Muscle layer of duodenum (tissue), 2 donors: ENCODE results near the gene PCDHGB6.
A peak's percentile ranks its signal among the peaks of the same experiment; 100 is the strongest.
"Not testable (repeated sequence)": the region's sequence is repeated elsewhere in the genome, so short reads cannot be mapped to it uniquely, and the experiment has no call there.

ENCODE experiments used
- H3K27ac ChIP-seq: one replicate; pipeline ENCODE4 v1.7.0; 2013; ENCODE audit warnings: mild to moderate bottlenecking, low read length
- H3K27me3 ChIP-seq: one replicate; pipeline ENCODE4 v1.7.0; 2013; ENCODE audit warnings: low read depth, mild to moderate bottlenecking, control low read depth, low read length
- H3K36me3 ChIP-seq, 2 donors: one replicate each; pipeline ENCODE4 v1.7.0; 2013; ENCODE audit warnings: low read length in 2 of 2, control low read depth in 1 of 2, mild to moderate bottlenecking in 1 of 2; ENCODE audit not compliant: insufficient read depth in 2 of 2, control insufficient read depth in 1 of 2
- H3K4me1 ChIP-seq, 2 donors: one replicate each; pipeline ENCODE4 v1.7.0; 2013; ENCODE audit warnings: low read length in 2 of 2, mild to moderate bottlenecking in 2 of 2, control low read depth in 1 of 2, moderate library complexity in 1 of 2; ENCODE audit not compliant: insufficient read depth in 2 of 2, control insufficient read depth in 1 of 2
- H3K4me3 ChIP-seq, 2 donors: one replicate each; pipeline ENCODE4 v1.7.0; 2013; ENCODE audit warnings: low read length in 2 of 2, low read depth in 1 of 2, mild to moderate bottlenecking in 1 of 2
- H3K9me3 ChIP-seq, 2 donors: one replicate each; pipeline ENCODE4 v1.7.0; 2013; ENCODE audit warnings: low read length in 2 of 2, control low read depth in 1 of 2, mild to moderate bottlenecking in 1 of 2; ENCODE audit not compliant: control insufficient read depth in 1 of 2
- donor health status: healthy.

Gene PCDHGB6

GRCh38 chr5:141407790-141408505 is at the start of gene PCDHGB6:
TSS of gene PCDHGB6 (plus strand) at chr5:141408021. CDS start at chr5:141408203, 182 bp downstream.
- H3K27me3 ChIP-seq, H3K4me1 ChIP-seq, H3K27ac ChIP-seq: not testable (repeated sequence)
- Histone ChIP-seq H3K9me3 (peaks cover 59 to 79% of the 10 kb centered on the region in 2 donors), H3K36me3 (peaks cover 0 to 13% of the 10 kb centered on the region in 2 donors), H3K4me3 (peak within 1 kb of the TSS; percentile 1 to 70)

DNA sequence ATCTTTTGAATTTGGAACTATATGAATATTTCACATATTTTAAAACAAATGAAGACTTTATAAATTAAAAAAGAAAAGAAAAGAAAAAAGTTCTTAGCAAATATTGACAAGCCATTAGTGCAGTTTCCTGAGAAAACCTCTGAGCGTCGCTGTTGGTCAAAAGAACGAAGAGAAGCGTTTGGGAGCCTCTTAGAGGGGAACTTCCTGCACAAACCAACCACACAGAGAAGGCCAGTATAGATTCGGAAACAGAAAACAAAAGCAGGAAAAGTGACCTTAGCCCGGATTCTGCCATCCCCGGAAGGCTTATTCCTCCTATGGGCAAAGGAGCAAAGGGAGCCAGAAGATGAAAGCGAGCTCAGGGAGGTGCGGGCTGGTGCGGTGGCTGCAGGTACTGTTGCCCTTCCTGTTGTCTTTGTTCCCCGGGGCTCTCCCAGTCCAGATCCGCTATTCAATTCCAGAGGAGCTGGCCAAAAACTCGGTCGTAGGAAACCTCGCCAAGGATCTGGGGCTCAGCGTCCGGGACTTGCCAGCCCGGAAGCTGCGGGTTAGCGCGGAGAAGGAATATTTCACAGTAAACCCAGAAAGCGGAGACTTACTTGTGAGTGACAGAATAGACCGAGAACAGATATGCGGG is 47.9 kb upstream of the PCDHGB6 start, which contains the start of gene PCDHGB2:
Gene PCDHGB2 (plus strand): TSS at position 205 of the 637 bp plus-strand sequence. CDS start 142 bp downstream, at position 347.
- no peaks in the 10 kb centered on the region for H3K27me3 ChIP-seq
- H3K27ac ChIP-seq: no peak within 1 kb of the TSS
- no peaks in the 10 kb centered on the region for H3K36me3 ChIP-seq
- peaks cover 71 to 80% of the 10 kb centered on the region in 2 donors for H3K9me3 ChIP-seq
- H3K4me1 ChIP-seq: no peaks in the 10 kb centered on the region
- H3K4me3 ChIP-seq: peak within 1 kb of the TSS; percentile 48 to 58

DNA sequence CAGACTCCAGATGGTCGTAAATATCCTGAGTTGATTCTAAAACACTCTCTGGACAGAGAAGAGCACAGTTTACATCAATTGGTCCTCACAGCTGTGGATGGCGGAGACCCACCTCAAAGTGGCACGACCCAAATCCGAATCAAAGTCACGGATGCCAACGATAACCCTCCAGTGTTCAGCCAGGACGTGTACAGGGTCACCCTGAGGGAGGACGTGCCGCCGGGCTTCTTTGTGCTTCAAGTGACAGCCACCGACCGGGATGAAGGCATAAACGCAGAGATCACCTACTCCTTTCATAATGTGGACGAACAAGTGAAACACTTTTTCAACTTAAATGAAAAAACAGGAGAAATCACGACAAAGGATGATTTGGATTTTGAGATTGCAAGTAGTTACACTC is 47.1 kb upstream of the PCDHGB6 start:
- peak overlapping the region; percentile 48 to 58 for H3K4me3 ChIP-seq
- no peaks in the 10 kb centered on the region for H3K27me3 ChIP-seq
- no peak overlapping the region for H3K27ac ChIP-seq
- H3K4me1 ChIP-seq: no peaks in the 10 kb centered on the region
- no peaks in the 10 kb centered on the region for H3K36me3 ChIP-seq
- peaks cover 71 to 80% of the 10 kb centered on the region in 2 donors for H3K9me3 ChIP-seq

GRCh38 chr5:141362719-141363118 is 45.1 kb upstream of the PCDHGB6 start:
- H3K27me3 ChIP-seq: no peaks in the 10 kb centered on the region
- H3K4me1 ChIP-seq: no peaks in the 10 kb centered on the region
- H3K36me3 ChIP-seq: no peaks in the 10 kb centered on the region
- H3K27ac ChIP-seq: no peak overlapping the region
- H3K4me3 ChIP-seq: peak overlapping the region; percentile 37 to 58
- H3K9me3 ChIP-seq: peaks cover 60 to 74% of the 10 kb centered on the region in 2 donors

- peaks cover 60 to 75% of the 10 kb centered on the region in 2 donors for H3K9me3 ChIP-seq
- H3K27me3 ChIP-seq: no peaks in the 10 kb centered on the region
- H3K36me3 ChIP-seq: no peaks in the 10 kb centered on the region
- no peaks in the 10 kb centered on the region for H3K4me1 ChIP-seq
- no peak within 1 kb of the TSS for H3K27ac ChIP-seq
- H3K4me3 ChIP-seq: peak within 1 kb of the TSS; percentile 37 to 66
Measured at GRCh38 chr5:141363952-141364660, 43.7 kb upstream of the PCDHGB6 start, which contains the start of gene PCDHGA5. TSS of gene PCDHGA5 (plus strand) at chr5:141364162. CDS start at chr5:141364331, 169 bp downstream.

GRCh38 chr5:141366016-141366896 is 41.6 kb upstream of the PCDHGB6 start:
- H3K4me1 ChIP-seq: no peaks in the 10 kb centered on the region
- H3K27me3 ChIP-seq: no peaks in the 10 kb centered on the region
- peaks cover 49 to 77% of the 10 kb centered on the region in 2 donors for H3K9me3 ChIP-seq
- H3K4me3 ChIP-seq: peak overlapping the region; percentile 34 to 66
- peaks cover 0 to 7% of the 10 kb centered on the region in 2 donors for H3K36me3 ChIP-seq
- H3K27ac ChIP-seq: no peak overlapping the region

DNA sequence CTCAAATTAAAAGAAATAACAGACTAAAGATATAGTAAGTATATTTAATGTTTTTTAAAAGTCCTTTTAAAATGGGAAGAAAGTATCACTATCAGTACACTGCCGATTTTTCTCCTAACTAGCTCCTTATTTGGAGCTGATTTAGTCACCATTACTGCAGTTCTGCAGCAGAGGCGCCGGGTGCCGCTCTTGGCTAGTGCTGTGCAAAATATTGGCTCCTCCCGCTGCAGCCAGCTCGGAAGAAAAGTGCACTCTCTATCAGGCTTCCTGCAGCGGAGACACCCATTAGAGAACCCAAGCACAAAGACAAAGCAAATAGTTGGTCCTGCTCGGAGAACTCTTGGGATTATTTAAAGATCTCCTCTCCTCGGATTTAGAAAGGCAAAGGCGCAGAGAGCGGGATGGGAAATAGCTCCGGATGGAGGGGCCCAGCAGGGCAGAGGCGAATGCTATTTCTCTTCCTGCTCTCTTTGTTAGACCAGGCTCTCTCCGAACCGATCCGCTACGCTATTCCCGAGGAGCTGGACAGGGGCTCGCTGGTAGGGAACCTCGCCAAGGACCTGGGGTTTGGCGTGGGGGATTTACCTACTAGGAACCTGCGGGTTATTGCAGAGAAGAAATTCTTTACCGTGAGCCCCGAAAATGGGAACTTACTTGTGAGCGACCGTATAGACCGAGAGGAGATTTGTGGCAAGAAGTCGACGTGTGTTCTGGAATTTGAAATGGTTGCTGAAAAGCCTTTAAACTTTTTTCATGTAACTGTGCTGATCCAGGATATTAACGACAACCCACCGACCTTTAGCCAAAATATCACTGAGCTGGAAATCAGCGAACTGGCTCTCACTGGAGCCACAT is 37.6 kb upstream of the PCDHGB6 start, which contains the start of gene PCDHGB3:
Gene PCDHGB3 (plus strand): TSS at position 249 of the 855 bp plus-strand sequence. CDS start 153 bp downstream, at position 402.
- no peaks in the 10 kb centered on the region for H3K4me1 ChIP-seq
- no peaks in the 10 kb centered on the region for H3K27me3 ChIP-seq
- H3K4me3 ChIP-seq: peak within 1 kb of the TSS; percentile 13 to 75
- no peak within 1 kb of the TSS for H3K27ac ChIP-seq
- peaks cover 51 to 78% of the 10 kb centered on the region in 2 donors for H3K9me3 ChIP-seq
- peaks cover 0 to 27% of the 10 kb centered on the region in 2 donors for H3K36me3 ChIP-seq

DNA sequence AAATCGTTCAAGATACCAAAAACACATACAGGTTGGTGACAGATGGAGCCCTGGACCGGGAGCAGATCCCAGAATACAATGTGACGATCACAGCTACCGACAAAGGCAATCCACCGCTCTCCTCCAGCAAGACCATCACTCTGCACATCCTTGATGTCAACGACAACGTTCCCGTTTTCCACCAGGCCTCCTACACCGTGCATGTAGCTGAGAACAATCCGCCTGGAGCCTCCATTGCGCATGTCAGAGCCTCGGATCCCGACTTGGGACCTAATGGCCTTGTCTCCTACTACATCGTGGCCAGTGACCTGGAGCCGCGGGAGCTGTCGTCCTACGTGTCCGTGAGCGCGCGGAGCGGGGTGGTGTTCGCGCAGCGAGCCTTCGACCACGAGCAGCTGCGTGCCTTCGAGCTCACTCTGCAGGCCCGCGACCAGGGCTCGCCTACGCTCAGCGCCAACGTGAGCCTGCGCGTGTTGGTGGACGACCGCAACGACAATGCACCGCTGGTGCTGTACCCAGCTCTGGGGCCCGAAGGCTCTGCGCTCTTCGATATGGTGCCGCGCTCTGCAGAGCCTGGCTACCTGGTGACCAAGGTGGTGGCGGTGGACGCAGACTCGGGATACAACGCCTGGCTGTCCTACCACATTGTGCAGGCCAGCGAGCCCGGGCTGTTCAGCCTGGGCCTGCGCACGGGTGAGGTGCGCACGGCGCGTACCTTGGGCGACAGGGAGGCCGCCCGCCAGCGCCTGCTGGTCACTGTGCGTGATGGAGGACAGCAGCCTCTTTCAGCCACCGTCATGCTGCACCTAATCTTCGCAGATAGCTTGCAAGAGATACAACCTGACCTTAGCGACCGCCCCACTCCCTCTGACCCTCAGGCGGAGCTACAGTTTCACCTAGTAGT is 36.0 kb upstream of the PCDHGB6 start:
- H3K4me1 ChIP-seq: no peaks in the 10 kb centered on the region
- H3K27ac ChIP-seq: no peak overlapping the region
- H3K9me3 ChIP-seq: peaks cover 51 to 77% of the 10 kb centered on the region in 2 donors
- peaks cover 0 to 27% of the 10 kb centered on the region in 2 donors for H3K36me3 ChIP-seq
- H3K4me3 ChIP-seq: peak overlapping the region; percentile 23 to 75
- no peaks in the 10 kb centered on the region for H3K27me3 ChIP-seq

DNA sequence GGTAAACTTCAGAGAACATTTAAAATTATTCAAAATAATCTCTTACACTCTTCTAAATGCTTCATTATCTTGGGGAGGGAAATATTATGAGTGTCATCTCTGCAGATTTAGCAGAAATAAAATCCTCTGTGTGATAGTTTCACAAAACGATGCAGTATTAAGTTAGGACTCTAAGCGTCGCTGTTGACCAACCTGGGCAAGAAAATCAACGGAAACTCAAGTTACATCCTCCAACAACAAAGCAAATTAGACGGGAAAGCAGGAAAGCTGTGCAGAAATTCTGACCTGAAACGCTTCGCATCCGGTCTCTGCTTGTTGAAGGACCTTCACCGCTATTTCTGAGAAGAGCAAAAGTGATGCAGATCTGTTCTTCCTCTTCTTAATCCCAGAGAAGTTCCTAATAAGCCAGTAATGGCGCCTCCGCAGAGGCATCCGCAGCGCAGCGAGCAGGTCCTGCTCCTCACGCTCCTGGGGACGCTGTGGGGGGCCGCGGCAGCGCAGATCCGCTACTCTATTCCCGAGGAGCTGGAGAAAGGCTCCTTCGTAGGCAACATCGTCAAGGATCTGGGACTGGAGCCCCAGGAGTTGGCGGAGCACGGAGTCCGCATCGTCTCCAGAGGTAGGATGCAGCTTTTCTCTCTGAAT is 34.0 kb upstream of the PCDHGB6 start, which contains the start of gene PCDHGA6:
Gene PCDHGA6 (plus strand): TSS at position 219 of the 645 bp plus-strand sequence. CDS start 193 bp downstream, at position 412.
- Histone ChIP-seq H3K27ac (no peak within 1 kb of the TSS), H3K4me3 (peak within 1 kb of the TSS; percentile 34 to 75), H3K36me3 (peaks cover 0 to 32% of the 10 kb centered on the region in 2 donors), H3K4me1 (no peaks in the 10 kb centered on the region), H3K9me3 (peaks cover 45 to 81% of the 10 kb centered on the region in 2 donors), H3K27me3 (no peaks in the 10 kb centered on the region)
